Measurements from ENCODE around the gene DPYD. TPM values are rescaled to one million over a fixed set of nuclear protein-coding genes. Genes with fewer than 3 reads are reported as not detected.

DPYD gene
- polyA plus RNA-seq, 4 donors: 11.9 to 31.8 (median 26.0) TPM

DNA sequence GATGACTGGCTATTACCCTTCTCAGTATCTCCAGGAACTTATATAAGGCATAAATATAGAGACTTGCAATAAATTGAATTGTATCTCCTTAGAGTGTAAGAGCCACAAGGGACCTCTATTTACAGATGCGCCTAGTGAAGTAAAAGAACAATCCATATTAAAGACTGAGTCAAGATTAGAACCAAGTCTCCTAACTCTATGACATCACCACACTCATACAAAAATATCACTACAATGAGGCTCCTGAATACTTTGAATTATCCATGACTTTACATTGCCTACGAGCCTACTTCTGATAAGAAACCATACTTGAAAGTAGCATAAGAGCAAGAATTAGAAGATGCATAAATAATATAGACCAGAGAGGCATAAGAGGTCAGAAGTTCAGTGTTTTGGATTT is 18.8 kb downstream of the DPYD start:
- Histone ChIP-seq H3K36me3 (ENCODE audit: control insufficient read depth in 3 of 3, insufficient read depth in 2 of 3, low read depth in 1 of 3, low read length in 3 of 3) (no peaks in the 10 kb centered on the region), H3K27me3 (ENCODE audit: control insufficient read depth in 3 of 3, insufficient read depth in 3 of 3, low read length in 3 of 3) (no peaks in the 10 kb centered on the region), H3K9me3 (ENCODE audit: control insufficient read depth in 2 of 2, insufficient read depth in 1 of 2, low read depth in 1 of 2, low read length in 1 of 2) (peaks cover 0 to 10% of the 10 kb centered on the region in 2 donors), H3K4me1 (ENCODE audit: control insufficient read depth in 3 of 3, insufficient read depth in 2 of 3, low read depth in 1 of 3, low read length in 2 of 3) (no peaks in the 10 kb centered on the region), H3K27ac (ENCODE audit: low read depth in 1 of 3, low read length in 2 of 3) (no peak overlapping the region), H3K4me3 (ENCODE audit: low read depth in 1 of 3, low read length in 3 of 3) (no peak overlapping the region)
- WGBS, 3 donors: 90 to 99% (median 92%) methylated on average over 2 of the region's 2 CpGs
- FAIRE-seq (no peak), DNase-seq (no peak)

DNA sequence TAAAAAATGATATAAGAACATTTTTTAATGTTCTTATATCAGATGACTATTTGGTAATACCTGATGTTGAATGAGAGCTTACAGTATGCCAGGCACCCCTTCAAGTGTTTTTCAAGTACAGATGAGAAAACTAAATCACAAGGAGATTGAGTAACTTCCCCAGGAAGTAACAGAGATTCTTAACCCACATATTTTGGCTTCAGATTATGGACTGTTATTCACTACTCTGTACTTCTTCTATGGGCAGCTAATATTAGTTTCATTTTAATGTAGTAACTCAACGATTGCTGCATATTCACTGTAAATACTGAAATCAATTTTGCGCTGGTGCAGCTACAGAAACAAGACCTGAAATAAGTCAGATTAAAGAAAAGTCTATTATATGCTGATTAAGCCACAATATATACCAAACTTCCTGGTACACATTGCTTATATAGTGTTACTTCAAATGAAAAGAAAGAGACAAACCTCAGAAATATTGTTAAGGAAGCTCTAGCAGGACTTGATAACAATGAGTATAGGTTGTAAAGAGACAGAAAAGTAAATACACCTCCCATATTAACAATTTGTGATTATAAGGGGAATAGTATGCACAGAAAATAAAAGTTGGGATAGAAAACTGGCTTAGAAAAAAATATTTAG is 19.7 kb downstream of the DPYD start:
- no peaks in the 10 kb centered on the region for H3K27me3 ChIP-seq (ENCODE audit: control insufficient read depth in 3 of 3, insufficient read depth in 3 of 3, low read length in 3 of 3)
- DNase-seq (no peak), FAIRE-seq (peak; percentile 49)
- no peak overlapping the region for H3K27ac ChIP-seq (ENCODE audit: low read depth in 1 of 3, low read length in 2 of 3)
- no peaks in the 10 kb centered on the region for H3K36me3 ChIP-seq (ENCODE audit: control insufficient read depth in 3 of 3, insufficient read depth in 2 of 3, low read depth in 1 of 3, low read length in 3 of 3)
- WGBS, 3 donors: 68 to 81% (median 78%) methylated on average over 2 of the region's 2 CpGs
- H3K4me3 ChIP-seq (ENCODE audit: low read depth in 1 of 3, low read length in 3 of 3): no peak overlapping the region
- H3K4me1 ChIP-seq (ENCODE audit: control insufficient read depth in 3 of 3, insufficient read depth in 2 of 3, low read depth in 1 of 3, low read length in 2 of 3): no peaks in the 10 kb centered on the region
- H3K9me3 ChIP-seq (ENCODE audit: control insufficient read depth in 2 of 2, insufficient read depth in 1 of 2, low read depth in 1 of 2, low read length in 1 of 2): peaks cover 0 to 10% of the 10 kb centered on the region in 2 donors

DNA sequence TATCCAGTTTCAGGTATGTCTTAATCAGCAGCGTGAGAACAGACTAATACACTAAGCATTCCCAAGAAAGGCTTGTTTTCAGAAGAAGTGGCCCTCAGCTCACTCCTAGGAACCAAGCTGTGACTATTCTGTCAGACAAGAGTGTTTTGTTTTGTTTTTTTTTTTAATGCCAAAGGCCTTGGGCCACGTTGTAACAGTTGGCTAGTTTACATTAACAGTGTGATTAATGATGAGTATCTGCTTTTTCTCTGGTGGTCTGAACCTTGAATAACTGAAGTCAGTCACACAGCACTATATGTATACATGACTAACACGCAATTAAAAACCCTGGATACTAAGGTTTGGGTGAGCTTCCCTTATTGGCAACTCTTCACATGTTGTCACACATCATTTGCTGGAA is 21.9 kb downstream of the DPYD start:
- 75 to 85% (median 77%) methylated on average over 3 of the region's 3 CpGs for WGBS, 3 donors
- Histone ChIP-seq H3K4me3 (ENCODE audit: low read depth in 1 of 3, low read length in 3 of 3) (no peak overlapping the region), H3K27me3 (ENCODE audit: control insufficient read depth in 3 of 3, insufficient read depth in 3 of 3, low read length in 3 of 3) (no peaks in the 10 kb centered on the region), H3K9me3 (ENCODE audit: control insufficient read depth in 2 of 2, insufficient read depth in 1 of 2, low read depth in 1 of 2, low read length in 1 of 2) (peaks cover 0 to 10% of the 10 kb centered on the region in 2 donors), H3K36me3 (ENCODE audit: control insufficient read depth in 3 of 3, insufficient read depth in 2 of 3, low read depth in 1 of 3, low read length in 3 of 3) (no peaks in the 10 kb centered on the region), H3K4me1 (ENCODE audit: control insufficient read depth in 3 of 3, insufficient read depth in 2 of 3, low read depth in 1 of 3, low read length in 2 of 3) (no peaks in the 10 kb centered on the region), H3K27ac (ENCODE audit: low read depth in 1 of 3, low read length in 2 of 3) (no peak overlapping the region)
- DNase-seq: no peak
- no peak for FAIRE-seq

DNA sequence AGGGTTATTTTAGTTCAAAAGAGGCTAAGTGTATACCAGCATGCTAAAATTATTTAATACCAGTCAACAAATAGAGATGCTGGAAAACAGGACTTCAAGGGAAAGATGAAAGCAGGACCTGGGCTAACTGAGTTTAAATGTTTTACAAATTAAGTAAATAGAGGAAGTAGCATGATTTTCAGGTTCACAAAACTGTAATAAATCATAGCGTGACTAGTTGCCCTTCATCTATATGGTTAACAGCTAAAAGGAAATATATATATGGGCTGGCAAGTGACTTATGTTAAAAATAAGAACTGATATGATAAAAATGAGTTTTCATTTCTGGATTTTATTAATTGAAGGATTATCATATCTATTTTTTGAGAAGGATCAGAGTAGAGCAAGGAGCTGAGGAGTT is 25.6 kb downstream of the DPYD start:
- no peak overlapping the region for H3K27ac ChIP-seq (ENCODE audit: low read depth in 1 of 3, low read length in 2 of 3)
- H3K4me3 ChIP-seq (ENCODE audit: low read depth in 1 of 3, low read length in 3 of 3): no peak overlapping the region
- no peaks in the 10 kb centered on the region for H3K4me1 ChIP-seq (ENCODE audit: control insufficient read depth in 3 of 3, insufficient read depth in 2 of 3, low read depth in 1 of 3, low read length in 2 of 3)
- DNase-seq (no peak), FAIRE-seq (no peak)
- 80 to 89% (median 88%) methylated on average over 1 of the region's 1 CpG for WGBS, 3 donors
- H3K9me3 ChIP-seq (ENCODE audit: control insufficient read depth in 2 of 2, insufficient read depth in 1 of 2, low read depth in 1 of 2, low read length in 1 of 2): peaks cover 0 to 10% of the 10 kb centered on the region in 2 donors
- H3K27me3 ChIP-seq (ENCODE audit: control insufficient read depth in 3 of 3, insufficient read depth in 3 of 3, low read length in 3 of 3): no peaks in the 10 kb centered on the region
- H3K36me3 ChIP-seq (ENCODE audit: control insufficient read depth in 3 of 3, insufficient read depth in 2 of 3, low read depth in 1 of 3, low read length in 3 of 3): no peaks in the 10 kb centered on the region

DNA sequence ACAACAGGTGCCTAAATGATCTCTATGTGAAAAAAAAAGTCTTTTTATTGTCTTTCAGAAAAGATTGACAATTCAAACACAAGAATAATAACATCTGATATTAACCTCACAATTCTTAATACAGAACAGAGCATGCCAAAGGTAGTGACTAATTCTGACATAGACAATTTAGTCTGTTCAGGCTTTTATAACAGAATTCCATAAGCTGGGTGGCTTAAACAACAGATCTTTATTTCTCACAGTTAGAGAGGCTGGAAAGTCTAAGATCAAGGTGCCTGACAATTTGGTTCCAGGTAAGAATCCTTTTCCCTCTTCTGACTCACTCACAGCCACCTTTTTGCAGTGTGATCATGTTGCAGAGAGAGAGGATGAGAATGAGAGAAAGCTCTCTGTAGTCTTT is 27.0 kb downstream of the DPYD start:
- peaks cover 0 to 11% of the 10 kb centered on the region in 2 donors for H3K9me3 ChIP-seq (ENCODE audit: control insufficient read depth in 2 of 2, insufficient read depth in 1 of 2, low read depth in 1 of 2, low read length in 1 of 2)
- H3K27ac ChIP-seq (ENCODE audit: low read depth in 1 of 3, low read length in 2 of 3): no peak overlapping the region
- DNase-seq (no peak), FAIRE-seq (no peak)
- no peaks in the 10 kb centered on the region for H3K36me3 ChIP-seq (ENCODE audit: control insufficient read depth in 3 of 3, insufficient read depth in 2 of 3, low read depth in 1 of 3, low read length in 3 of 3)
- no peak overlapping the region for H3K4me3 ChIP-seq (ENCODE audit: low read depth in 1 of 3, low read length in 3 of 3)
- no peaks in the 10 kb centered on the region for H3K27me3 ChIP-seq (ENCODE audit: control insufficient read depth in 3 of 3, insufficient read depth in 3 of 3, low read length in 3 of 3)
- no peaks in the 10 kb centered on the region for H3K4me1 ChIP-seq (ENCODE audit: control insufficient read depth in 3 of 3, insufficient read depth in 2 of 3, low read depth in 1 of 3, low read length in 2 of 3)

DNA sequence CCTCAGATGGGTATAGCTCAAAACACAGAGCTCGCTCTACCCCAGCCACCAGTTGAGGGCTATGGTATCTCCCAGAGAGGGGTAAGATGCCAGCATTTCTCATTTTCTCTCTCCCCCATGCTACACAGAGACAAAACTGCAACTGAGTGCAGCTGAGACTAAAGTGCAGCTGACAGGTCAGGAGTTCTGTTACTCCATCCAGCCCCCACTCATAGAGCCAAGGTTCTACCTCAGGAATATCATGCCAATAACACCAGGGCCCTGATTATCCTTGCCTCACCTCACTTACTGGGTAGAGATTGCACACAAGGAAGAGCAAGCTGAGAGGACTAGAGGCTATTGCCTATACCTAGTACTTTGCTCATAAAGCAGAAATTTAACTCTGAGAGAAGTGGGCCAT is 34.6 kb downstream of the DPYD start:
- Histone ChIP-seq H3K27ac (ENCODE audit: low read depth in 1 of 3, low read length in 2 of 3) (no peak overlapping the region), H3K4me3 (ENCODE audit: low read depth in 1 of 3, low read length in 3 of 3) (no peak overlapping the region), H3K27me3 (ENCODE audit: control insufficient read depth in 3 of 3, insufficient read depth in 3 of 3, low read length in 3 of 3) (no peaks in the 10 kb centered on the region), H3K9me3 (ENCODE audit: control insufficient read depth in 2 of 2, insufficient read depth in 1 of 2, low read depth in 1 of 2, low read length in 1 of 2) (peaks cover 0 to 7% of the 10 kb centered on the region in 2 donors), H3K4me1 (ENCODE audit: control insufficient read depth in 3 of 3, insufficient read depth in 2 of 3, low read depth in 1 of 3, low read length in 2 of 3) (no peaks in the 10 kb centered on the region), H3K36me3 (ENCODE audit: control insufficient read depth in 3 of 3, insufficient read depth in 2 of 3, low read depth in 1 of 3, low read length in 3 of 3) (no peaks in the 10 kb centered on the region)
- WGBS, 3 donors: 98 to 100% (median 100%) methylated on average over 1 of the region's 1 CpG
- no peak for FAIRE-seq
- no peak for DNase-seq

DNA sequence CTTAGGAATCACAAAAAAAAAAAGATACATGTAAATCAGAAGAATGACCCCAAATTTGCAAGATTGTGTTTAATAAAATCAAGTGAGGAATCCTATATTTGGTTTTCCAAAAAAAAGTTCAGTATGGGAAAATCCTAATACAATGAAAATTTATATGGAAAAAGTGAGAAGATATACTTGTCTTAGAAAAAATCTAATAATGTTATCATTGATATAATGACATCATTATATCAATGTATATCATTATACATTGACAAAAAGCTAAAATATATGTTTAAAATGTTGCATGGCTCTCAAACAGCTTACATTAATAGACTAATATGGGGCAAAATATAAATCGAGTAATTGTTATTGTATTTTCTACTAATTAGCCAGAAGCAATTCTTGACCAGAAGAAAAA is 37.0 kb downstream of the DPYD start:
- no peaks in the 10 kb centered on the region for H3K36me3 ChIP-seq (ENCODE audit: control insufficient read depth in 3 of 3, insufficient read depth in 2 of 3, low read depth in 1 of 3, low read length in 3 of 3)
- no peak overlapping the region for H3K4me3 ChIP-seq (ENCODE audit: low read depth in 1 of 3, low read length in 3 of 3)
- no peak overlapping the region for H3K27ac ChIP-seq (ENCODE audit: low read depth in 1 of 3, low read length in 2 of 3)
- H3K9me3 ChIP-seq (ENCODE audit: control insufficient read depth in 2 of 2, insufficient read depth in 1 of 2, low read depth in 1 of 2, low read length in 1 of 2): peaks cover 0 to 5% of the 10 kb centered on the region in 2 donors
- 89 to 96% (median 92%) methylated on average over 1 of the region's 1 CpG for WGBS, 3 donors
- no peaks in the 10 kb centered on the region for H3K27me3 ChIP-seq (ENCODE audit: control insufficient read depth in 3 of 3, insufficient read depth in 3 of 3, low read length in 3 of 3)
- no peaks in the 10 kb centered on the region for H3K4me1 ChIP-seq (ENCODE audit: control insufficient read depth in 3 of 3, insufficient read depth in 2 of 3, low read depth in 1 of 3, low read length in 2 of 3)
- FAIRE-seq (peak; percentile 68), DNase-seq (no peak)

DNA sequence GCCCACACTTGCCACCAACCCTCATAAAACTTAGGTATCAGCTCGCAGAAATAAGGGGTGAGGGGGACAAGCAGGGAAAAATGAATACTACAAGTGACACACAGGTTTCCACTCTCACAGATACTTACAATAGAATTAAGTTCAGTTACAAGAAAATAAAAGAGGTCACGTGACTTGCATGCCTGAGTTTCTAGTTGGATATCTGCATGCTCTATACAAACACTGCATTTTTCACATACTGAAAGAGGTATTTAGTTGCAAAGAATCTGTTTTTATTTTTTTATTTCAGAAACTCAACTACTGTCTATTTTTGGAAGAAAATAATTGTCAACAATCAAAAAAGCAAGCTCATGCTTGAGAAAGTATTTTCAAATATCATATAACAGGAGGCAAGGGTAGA is 43.5 kb downstream of the DPYD start:
- H3K36me3 ChIP-seq (ENCODE audit: control insufficient read depth in 3 of 3, insufficient read depth in 2 of 3, low read depth in 1 of 3, low read length in 3 of 3): no peaks in the 10 kb centered on the region
- no peaks in the 10 kb centered on the region for H3K9me3 ChIP-seq (ENCODE audit: control insufficient read depth in 2 of 2, insufficient read depth in 1 of 2, low read depth in 1 of 2, low read length in 1 of 2)
- WGBS, 3 donors: 89 to 97% (median 94%) methylated on average over 2 of the region's 2 CpGs
- H3K4me1 ChIP-seq (ENCODE audit: control insufficient read depth in 3 of 3, insufficient read depth in 2 of 3, low read depth in 1 of 3, low read length in 2 of 3): no peaks in the 10 kb centered on the region
- DNase-seq (no peak), FAIRE-seq (no peak)
- no peaks in the 10 kb centered on the region for H3K27me3 ChIP-seq (ENCODE audit: control insufficient read depth in 3 of 3, insufficient read depth in 3 of 3, low read length in 3 of 3)
- no peak overlapping the region for H3K27ac ChIP-seq (ENCODE audit: low read depth in 1 of 3, low read length in 2 of 3)
- H3K4me3 ChIP-seq (ENCODE audit: low read depth in 1 of 3, low read length in 3 of 3): no peak overlapping the region

DNA sequence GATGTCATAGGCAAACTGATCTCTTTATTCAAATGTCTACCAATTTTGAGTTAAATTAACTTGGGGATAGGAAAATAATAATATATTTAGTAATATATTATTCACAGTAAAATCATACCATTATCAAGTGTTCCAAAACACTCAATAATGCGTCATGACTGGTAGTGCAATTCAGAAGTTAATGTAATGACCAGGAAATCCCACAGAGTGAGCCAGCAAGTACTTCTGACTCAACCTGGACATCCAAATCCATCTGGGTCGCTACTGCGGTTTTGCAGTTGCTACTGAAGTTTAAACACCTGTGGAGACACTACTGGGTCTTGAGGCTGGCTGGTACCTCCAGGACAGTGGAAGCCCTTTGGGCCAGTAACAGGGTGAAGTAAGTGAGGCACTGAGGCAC is 44.8 kb downstream of the DPYD start:
- 93 to 98% (median 94%) methylated on average over 3 of the region's 3 CpGs for WGBS, 3 donors
- H3K4me1 ChIP-seq (ENCODE audit: control insufficient read depth in 3 of 3, insufficient read depth in 2 of 3, low read depth in 1 of 3, low read length in 2 of 3): no peaks in the 10 kb centered on the region
- H3K4me3 ChIP-seq (ENCODE audit: low read depth in 1 of 3, low read length in 3 of 3): no peak overlapping the region
- DNase-seq: no peak
- H3K9me3 ChIP-seq (ENCODE audit: control insufficient read depth in 2 of 2, insufficient read depth in 1 of 2, low read depth in 1 of 2, low read length in 1 of 2): no peaks in the 10 kb centered on the region
- H3K36me3 ChIP-seq (ENCODE audit: control insufficient read depth in 3 of 3, insufficient read depth in 2 of 3, low read depth in 1 of 3, low read length in 3 of 3): no peaks in the 10 kb centered on the region
- FAIRE-seq: no peak
- H3K27ac ChIP-seq (ENCODE audit: low read depth in 1 of 3, low read length in 2 of 3): no peak overlapping the region
- no peaks in the 10 kb centered on the region for H3K27me3 ChIP-seq (ENCODE audit: control insufficient read depth in 3 of 3, insufficient read depth in 3 of 3, low read length in 3 of 3)
